GM12864 (cell line): ENCODE measurements around the gene MRPL18.

Source experiments
- DNase-seq: peaks from one replicate; pipeline ENCODE4 v3.0.0-alpha.2; 2011; ENCODE audit warnings: low read depth
- H3K4me3 ChIP-seq: 2 replicates; pipeline ENCODE4 v1.5.1; 2011; ENCODE audit warnings: mild to moderate bottlenecking, low read depth, low read length, control low read depth
- TF ChIP-seq, protein P1 (sequence below): IDR thresholded peaks from 2 replicates; pipeline ENCODE4 v1.5.1; 2011; ENCODE audit warnings: low read depth, mild to moderate bottlenecking, moderate library complexity, low read length, control low read depth, inconsistent platforms; ENCODE audit errors: missing control alignments

MRPL18 gene

GRCh38 chr6:159761129-159761872 is 29.0 kb upstream of the MRPL18 start:
- TF ChIP-seq, protein P1, sequence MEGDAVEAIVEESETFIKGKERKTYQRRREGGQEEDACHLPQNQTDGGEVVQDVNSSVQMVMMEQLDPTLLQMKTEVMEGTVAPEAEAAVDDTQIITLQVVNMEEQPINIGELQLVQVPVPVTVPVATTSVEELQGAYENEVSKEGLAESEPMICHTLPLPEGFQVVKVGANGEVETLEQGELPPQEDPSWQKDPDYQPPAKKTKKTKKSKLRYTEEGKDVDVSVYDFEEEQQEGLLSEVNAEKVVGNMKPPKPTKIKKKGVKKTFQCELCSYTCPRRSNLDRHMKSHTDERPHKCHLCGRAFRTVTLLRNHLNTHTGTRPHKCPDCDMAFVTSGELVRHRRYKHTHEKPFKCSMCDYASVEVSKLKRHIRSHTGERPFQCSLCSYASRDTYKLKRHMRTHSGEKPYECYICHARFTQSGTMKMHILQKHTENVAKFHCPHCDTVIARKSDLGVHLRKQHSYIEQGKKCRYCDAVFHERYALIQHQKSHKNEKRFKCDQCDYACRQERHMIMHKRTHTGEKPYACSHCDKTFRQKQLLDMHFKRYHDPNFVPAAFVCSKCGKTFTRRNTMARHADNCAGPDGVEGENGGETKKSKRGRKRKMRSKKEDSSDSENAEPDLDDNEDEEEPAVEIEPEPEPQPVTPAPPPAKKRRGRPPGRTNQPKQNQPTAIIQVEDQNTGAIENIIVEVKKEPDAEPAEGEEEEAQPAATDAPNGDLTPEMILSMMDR: no peak
- peak; percentile 8 for DNase-seq
- peak overlapping the region; percentile 77 for H3K4me3 ChIP-seq

DNA sequence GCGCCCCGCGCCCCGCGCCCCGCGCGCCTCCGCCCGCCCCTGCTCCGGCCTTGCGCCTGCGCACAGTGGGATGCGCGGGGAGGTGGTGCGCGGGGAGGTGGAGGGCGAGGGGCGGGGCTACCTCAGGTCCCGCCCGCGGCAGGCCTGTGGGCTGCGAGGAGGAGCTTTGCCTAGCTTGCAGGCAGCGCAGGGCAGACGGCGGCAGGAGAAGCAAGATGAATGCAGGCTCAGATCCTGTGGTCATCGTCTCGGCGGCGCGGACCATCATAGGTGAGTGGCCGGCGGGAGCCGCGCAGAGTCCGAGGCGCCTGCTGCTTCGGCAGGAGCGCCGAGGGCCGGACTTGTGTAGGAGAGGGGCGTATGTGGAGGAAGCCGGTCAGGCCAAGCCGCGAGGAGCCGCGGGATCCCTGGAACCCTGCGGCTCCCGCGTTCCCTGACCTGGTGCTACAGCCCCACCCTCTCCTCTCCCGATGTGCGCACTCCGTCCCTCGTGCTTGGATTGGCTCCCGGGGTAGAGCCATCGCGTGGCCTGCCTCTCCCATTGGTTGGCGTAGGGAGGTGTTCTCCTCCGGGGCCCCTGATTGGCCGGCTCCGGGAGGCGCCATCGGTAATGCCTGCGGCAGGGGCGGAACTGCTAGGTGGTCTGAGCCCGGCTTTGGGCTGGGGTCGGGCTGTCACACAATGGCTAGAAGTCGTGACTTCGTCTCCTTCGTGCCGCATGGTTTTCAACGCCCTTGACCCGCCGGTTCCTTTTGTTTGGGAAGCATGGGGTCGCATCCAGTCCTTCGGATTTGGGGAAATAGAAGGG is 28.2 kb upstream of the MRPL18 start, which contains the start of gene ACAT2:
Gene ACAT2 (plus strand): TSS at position 173 of the 808 bp plus-strand sequence. CDS start 43 bp downstream, at position 216.
- DNase-seq: peak; percentile 86
- TF ChIP-seq, protein P1: no peak
- peak within 1 kb of the TSS; percentile 77 for H3K4me3 ChIP-seq

GRCh38 chr6:159762681-159763293 is 27.5 kb upstream of the MRPL18 start:
- H3K4me3 ChIP-seq: peak overlapping the region; percentile 77
- TF ChIP-seq, protein P1: no peak
- peak; percentile 13 for DNase-seq

GRCh38 chr6:159766906-159767305 is 23.4 kb upstream of the MRPL18 start:
- H3K4me3 ChIP-seq: no peak overlapping the region
- DNase-seq: no peak
- TF ChIP-seq, protein P1: no peak

- H3K4me3 ChIP-seq: no peak overlapping the region
- TF ChIP-seq, protein P1: no peak
- DNase-seq: no peak
Measured at GRCh38 chr6:159769470-159769869, 20.8 kb upstream of the MRPL18 start.

GRCh38 chr6:159772196-159772595 is 18.1 kb upstream of the MRPL18 start:
- H3K4me3 ChIP-seq: no peak overlapping the region
- no peak for DNase-seq
- TF ChIP-seq, protein P1: no peak
